Stimulated activated memory B cell treated with anti-CD40 and anti-IgM and Interleukin-4, amounts not matched to agents 10 μg/mL and 1 μg/mL and 100 μg/mL, for 72 hours (primary cell): ENCODE results near the gene AFF3.
"Not testable (repeated sequence)": the region's sequence is repeated elsewhere in the genome, so short reads cannot be mapped to it uniquely, and the experiment has no call there.

ENCODE experiments used
- ATAC-seq: fragments of 150-1000 bp; cut with Tn5 transposase; 2 replicates; pipeline ENCODE4 v1.10.0; 2021
- H3K27ac Mint-ChIP-seq: one replicate; pipeline ENCODE4 v1.8.0; 2022; ENCODE audit warnings: mild to moderate bottlenecking, mixed read lengths
- H3K27me3 Mint-ChIP-seq: one replicate; pipeline ENCODE4 v1.8.0; 2022; ENCODE audit warnings: mixed read lengths
- H3K36me3 Mint-ChIP-seq: one replicate; pipeline ENCODE4 v1.8.0; 2022; ENCODE audit warnings: mixed read lengths
- H3K4me1 Mint-ChIP-seq: one replicate; pipeline ENCODE4 v1.8.0; 2022; ENCODE audit warnings: mixed read lengths
- H3K4me3 Mint-ChIP-seq: one replicate; pipeline ENCODE4 v1.8.0; 2022; ENCODE audit warnings: mild to moderate bottlenecking, moderate library complexity, mixed read lengths
- H3K9me3 Mint-ChIP-seq: one replicate; pipeline ENCODE4 v1.8.0; 2022; ENCODE audit warnings: mixed read lengths

AFF3 gene

DNA sequence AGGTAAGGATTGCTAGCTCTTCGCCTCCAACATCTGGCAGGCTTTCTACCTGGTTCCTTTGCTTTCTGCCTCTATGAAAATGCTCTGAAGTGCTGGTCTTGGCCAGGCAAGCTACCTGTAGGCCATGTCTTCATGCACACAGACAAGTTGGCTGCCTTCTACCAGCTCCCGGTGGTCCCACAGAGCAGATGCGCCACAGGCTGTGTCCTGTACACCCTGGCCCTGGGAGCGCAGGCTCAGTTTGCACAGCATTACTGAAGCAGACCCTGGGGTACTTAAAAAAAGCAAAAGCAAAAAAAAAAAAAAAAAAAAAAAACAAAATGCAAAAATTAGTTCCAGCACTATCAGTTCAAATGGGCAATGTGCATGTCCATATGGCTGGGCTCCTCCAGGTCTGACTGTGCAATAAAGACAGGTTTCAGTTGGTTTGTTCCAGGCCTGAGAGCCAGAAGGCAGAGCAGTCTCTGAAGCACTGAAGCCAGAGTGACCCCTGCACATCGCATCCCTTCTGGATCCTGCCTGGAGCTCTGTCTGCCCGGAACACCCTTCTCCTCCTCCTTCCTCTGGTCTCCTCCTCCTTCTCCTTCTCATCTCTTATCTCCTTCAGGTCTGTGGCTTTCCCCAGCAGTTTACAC lies 364.6 kb downstream of the AFF3 start:
- ATAC-seq = no peak
- Mint-ChIP-seq H3K27ac (no peak overlapping the region), H3K36me3 (peaks cover 89% of the 10 kb centered on the region)

DNA sequence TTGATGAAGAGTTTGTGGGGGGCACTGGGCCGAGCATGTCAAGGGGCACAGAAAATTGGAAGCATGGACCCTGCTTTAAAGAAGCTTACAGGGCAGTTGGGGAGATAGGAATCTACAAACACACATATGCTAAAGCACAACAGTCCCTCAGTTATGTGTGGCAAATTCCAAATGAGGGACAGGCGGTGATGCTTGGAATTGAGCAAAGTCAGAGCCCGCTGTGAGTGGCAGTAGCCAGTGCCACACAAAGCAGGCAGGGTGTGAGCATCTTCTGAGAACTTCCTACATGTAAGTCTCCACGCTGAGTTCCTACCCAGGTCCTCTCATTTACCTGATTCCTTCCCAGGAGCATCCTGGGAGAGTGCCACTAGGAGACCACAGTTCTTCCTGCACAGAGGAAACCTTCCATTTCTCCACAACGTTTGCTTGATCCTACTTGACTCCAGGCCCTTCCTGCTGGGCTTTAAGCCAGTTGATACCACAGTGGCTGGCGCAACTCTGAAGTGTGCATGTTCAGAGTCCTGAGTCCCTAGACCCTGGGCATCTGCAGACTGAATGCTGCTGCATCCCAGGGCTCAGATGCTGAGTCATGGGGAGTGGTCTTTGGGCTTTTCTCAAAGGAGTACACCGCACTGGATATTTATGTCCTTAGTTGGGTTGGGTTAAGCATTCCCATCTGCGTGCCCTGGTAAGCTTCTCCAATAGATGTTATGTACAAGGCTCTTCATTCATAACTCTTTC lies 365.3 kb downstream of the AFF3 start:
- Mint-ChIP-seq H3K4me1 (peaks cover 33% of the 10 kb centered on the region), H3K27me3 (no peaks in the 10 kb centered on the region), H3K27ac (no peak overlapping the region), H3K36me3 (peaks cover 92% of the 10 kb centered on the region), H3K9me3 (peaks cover 29% of the 10 kb centered on the region), H3K4me3 (no peak overlapping the region)
- ATAC-seq = no peak

More for the DNA sequence above, 364.6 kb downstream of the AFF3 start:
- H3K27me3 Mint-ChIP-seq = no peaks in the 10 kb centered on the region
- peaks cover 29% of the 10 kb centered on the region for H3K9me3 Mint-ChIP-seq
- H3K4me3 Mint-ChIP-seq = no peak overlapping the region
- peaks cover 26% of the 10 kb centered on the region for H3K4me1 Mint-ChIP-seq

DNA sequence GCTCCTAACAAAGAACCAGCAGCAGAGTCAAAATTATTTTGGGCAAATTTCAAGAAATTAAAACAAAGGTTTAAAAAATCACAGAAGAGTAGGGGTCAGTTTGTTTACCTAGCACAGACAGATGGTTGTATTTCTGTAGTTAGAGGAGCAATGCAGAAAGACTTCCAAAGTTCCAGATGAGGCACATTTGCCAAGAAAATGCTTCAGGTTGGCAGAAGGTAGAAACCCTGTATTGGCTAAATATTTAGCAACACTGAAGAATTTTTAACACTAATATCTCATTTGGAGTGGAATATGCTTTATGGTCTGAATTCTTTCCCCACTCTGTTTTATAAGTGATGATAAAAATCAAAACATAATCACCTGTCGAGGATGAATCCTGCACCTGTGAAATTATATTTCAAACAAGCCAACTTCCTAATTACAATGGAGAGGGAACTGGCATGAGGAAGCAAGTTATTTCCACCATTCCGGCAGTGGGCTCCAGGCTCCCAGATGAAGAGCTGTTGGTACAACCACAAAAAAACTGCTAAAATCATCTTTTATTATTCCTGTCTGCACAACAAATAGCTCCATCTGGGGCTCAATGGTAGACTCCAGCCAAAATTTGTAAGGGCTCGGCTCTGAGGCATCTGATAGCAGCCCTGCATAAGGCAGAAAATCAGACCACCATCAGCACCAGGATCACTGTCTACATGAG lies 366.0 kb downstream of the AFF3 start:
- Mint-ChIP-seq H3K4me3 (no peak overlapping the region), H3K27ac (no peak overlapping the region), H3K27me3 (no peaks in the 10 kb centered on the region), H3K4me1 (peaks cover 37% of the 10 kb centered on the region), H3K36me3 (peaks cover 92% of the 10 kb centered on the region), H3K9me3 (peaks cover 29% of the 10 kb centered on the region)
- ATAC-seq = no peak

DNA sequence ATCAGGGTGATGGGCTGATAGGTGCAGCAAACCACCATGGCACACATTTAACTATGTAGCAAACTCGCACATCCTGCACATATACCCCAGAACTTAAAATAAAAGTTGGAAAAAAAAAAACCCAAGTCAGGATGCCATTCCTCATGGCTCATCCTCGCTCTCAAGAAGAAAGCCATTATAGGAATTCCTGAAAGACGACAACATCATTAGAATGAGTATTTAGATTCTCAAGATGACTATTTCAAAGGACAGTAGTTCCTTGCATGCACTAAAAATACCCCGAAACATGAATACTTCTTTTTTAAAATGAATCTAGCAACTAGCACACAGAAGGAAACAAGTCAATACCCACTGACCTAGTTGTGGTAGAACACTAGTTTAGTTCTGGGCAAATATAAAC lies 366.8 kb downstream of the AFF3 start:
- Mint-ChIP-seq H3K27me3 (no peaks in the 10 kb centered on the region), H3K27ac (no peak overlapping the region), H3K4me3 (no peak overlapping the region), H3K4me1 (peaks cover 37% of the 10 kb centered on the region), H3K9me3 (peaks cover 26% of the 10 kb centered on the region), H3K36me3 (peaks cover 92% of the 10 kb centered on the region)
- ATAC-seq = no peak

DNA sequence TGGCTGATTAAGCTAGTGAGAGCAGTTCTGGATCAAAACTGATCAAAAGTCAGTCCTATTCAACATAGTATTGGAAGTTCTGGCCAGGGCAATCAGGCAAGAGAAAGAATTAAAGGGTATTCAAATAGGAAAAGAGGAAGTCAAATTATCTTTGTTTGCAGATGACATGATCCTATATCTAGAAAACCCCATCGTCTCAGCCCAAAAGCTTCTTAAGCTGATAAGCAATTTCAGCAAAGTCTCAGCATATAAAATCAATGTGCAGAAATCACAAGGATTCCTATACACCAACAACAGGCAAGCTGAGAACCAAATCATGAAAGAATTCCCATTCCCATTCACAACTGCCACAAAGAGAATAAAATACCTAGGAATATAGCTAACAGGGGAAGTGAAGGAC lies 368.7 kb downstream of the AFF3 start:
- H3K9me3 Mint-ChIP-seq = peaks cover 14% of the 10 kb centered on the region
- H3K27ac Mint-ChIP-seq = peak overlapping the region; percentile 73
- peaks cover 92% of the 10 kb centered on the region for H3K36me3 Mint-ChIP-seq
- not testable (repeated sequence) for H3K4me3 Mint-ChIP-seq, ATAC-seq, H3K27me3 Mint-ChIP-seq
- H3K4me1 Mint-ChIP-seq = peaks cover 44% of the 10 kb centered on the region

DNA sequence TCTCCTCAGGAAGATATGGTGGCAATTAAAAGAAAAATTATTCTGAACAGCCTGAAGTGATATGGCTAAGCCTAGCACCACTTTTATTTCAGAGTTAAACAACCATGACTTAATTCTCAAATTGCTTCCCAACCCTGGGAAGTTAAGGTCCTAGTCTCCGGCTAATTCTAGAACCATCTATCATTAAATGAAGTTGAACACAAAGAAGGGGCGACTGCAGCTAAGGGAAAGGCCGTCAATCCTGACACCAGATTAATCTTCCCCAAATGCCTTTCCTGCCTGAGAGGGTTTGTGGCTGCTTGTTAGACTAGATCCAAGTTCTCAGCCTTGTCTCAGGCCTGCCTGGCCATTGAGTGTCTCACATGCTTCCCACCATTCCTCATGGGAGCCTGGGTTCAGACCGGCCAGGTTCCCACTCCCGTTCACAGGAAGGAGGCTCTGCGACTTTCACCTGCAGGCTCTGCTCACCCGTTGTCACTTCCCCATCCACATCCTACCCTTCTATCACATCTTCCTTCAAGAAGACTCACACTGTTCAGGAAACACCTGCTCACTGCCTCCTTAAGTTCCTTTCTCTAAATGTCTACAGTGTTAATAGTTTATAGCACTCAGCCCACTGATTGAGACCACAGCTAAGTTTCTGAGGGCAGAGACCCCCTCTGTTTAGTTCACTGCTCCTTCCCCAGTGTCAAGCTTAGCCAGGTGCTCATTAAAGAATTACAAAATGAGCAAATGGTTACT lies 369.6 kb downstream of the AFF3 start:
- ATAC-seq = no peak
- Mint-ChIP-seq H3K9me3 (peaks cover 8% of the 10 kb centered on the region), H3K27ac (peak overlapping the region; percentile 73), H3K4me3 (no peak overlapping the region), H3K4me1 (peaks cover 45% of the 10 kb centered on the region), H3K36me3 (peaks cover 86% of the 10 kb centered on the region), H3K27me3 (no peaks in the 10 kb centered on the region)

DNA sequence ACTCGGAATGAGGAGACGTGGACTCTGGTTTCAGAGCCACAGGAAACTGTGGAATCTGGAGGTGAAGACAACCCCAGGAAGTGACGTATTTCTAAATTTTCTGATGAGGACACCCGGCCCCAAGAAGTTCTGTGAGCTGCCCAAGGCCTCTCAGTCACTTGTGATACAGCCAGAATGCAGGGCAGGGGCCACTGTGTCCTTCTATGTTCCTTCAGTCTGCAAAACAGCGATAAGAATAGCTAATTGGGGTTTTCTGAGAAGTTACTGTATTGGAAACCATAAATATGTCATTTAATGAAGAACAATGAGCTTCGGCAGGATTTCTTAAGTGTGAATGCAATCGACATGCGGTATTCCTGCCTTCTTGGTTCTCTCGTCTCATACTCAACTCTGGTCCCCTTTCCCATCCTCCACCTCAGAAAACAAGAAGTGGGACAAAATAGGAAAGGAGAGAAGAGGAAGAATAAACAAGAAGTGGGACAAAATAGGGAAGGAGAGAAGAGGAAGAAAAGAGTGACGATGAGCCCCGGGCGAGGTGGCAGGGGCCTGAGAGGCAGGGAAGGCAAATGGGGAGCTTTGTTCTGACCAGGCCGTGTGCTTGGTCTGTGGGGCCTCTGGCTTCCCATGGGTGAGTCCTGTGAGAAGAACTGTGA lies 370.6 kb downstream of the AFF3 start:
- Mint-ChIP-seq H3K4me1 (peaks cover 45% of the 10 kb centered on the region), H3K27ac (peak overlapping the region; percentile 73), H3K27me3 (no peaks in the 10 kb centered on the region), H3K4me3 (no peak overlapping the region), H3K9me3 (peaks cover 8% of the 10 kb centered on the region), H3K36me3 (peaks cover 81% of the 10 kb centered on the region)
- ATAC-seq = no peak

DNA sequence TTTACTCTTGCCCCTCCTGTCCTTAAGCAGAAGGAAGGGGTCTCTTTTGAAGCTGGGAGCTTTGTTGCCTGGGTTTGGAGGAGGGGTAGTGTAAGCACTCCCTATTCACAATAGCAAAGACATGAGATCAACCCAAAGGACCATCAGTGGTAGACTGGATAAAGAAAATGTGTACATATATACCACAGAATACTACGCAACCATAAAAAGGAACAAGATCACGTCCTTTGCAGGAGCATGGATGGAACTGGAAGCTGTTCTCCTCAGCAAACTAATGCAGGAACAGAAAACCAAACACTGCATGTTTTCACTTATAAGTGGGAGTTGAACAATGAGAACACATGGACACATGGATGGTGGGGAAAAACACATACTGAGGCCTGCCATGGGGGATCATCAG lies 371.5 kb downstream of the AFF3 start:
- H3K4me1 Mint-ChIP-seq = peaks cover 45% of the 10 kb centered on the region
- peaks cover 8% of the 10 kb centered on the region for H3K9me3 Mint-ChIP-seq
- H3K4me3 Mint-ChIP-seq = no peak overlapping the region
- no peak overlapping the region for H3K27ac Mint-ChIP-seq
- ATAC-seq = no peak
- peaks cover 80% of the 10 kb centered on the region for H3K36me3 Mint-ChIP-seq
- H3K27me3 Mint-ChIP-seq = no peaks in the 10 kb centered on the region

DNA sequence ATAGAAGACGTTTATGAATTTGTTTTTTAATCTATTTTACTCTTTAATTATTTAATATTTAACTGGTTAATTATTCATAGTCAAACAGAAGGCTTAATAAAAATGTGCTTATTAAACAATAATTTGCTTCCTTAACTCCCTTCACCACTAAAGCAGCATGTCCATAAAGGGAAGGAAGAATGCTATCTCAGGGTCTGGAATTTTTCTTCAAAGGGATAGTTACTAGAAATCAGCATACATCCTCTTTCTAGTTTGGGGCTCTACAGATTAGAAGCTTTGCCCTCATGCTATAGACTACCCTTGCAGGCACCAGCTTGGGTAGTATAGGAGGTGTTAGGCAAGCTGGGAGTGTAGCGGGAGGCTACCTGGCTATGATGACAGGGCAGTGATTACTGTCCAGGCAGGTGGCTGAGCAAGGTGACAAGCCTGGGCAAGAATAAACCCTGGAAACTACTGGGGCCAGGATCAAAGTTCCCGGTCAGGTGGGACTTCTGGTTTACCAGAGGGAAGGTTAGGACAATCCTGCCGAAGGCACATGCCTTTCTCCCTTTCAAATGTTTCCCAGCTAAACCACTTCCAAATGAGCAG lies 376.6 kb downstream of the AFF3 start:
- Mint-ChIP-seq H3K4me3 (no peak overlapping the region), H3K27me3 (no peaks in the 10 kb centered on the region), H3K9me3 (peaks cover 3% of the 10 kb centered on the region), H3K27ac (no peak overlapping the region), H3K36me3 (peaks cover 55% of the 10 kb centered on the region), H3K4me1 (peaks cover 20% of the 10 kb centered on the region)
- ATAC-seq = no peak

DNA sequence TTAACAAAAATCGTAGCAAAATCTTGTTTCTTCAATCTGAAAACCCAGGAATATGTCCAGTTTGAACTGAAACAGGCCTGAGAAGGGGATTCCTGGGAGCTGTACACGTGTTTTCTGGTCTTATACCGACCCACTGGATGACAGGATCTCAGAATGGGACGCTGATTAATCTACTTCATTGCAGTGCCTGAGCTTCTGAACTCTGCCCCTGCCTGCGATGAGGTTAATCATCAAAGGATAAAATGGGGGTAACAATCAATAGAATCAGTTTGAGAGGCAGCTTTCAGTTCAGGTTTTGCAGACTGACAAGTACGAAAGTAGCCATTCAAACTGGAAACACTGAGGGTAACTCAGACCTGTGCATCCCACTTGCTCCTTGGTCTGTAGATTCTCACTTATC lies 378.6 kb downstream of the AFF3 start:
- Mint-ChIP-seq H3K9me3 (no peaks in the 10 kb centered on the region), H3K36me3 (peaks cover 39% of the 10 kb centered on the region), H3K4me1 (peaks cover 14% of the 10 kb centered on the region), H3K4me3 (no peak overlapping the region), H3K27ac (no peak overlapping the region), H3K27me3 (no peaks in the 10 kb centered on the region)
- no peak for ATAC-seq

DNA sequence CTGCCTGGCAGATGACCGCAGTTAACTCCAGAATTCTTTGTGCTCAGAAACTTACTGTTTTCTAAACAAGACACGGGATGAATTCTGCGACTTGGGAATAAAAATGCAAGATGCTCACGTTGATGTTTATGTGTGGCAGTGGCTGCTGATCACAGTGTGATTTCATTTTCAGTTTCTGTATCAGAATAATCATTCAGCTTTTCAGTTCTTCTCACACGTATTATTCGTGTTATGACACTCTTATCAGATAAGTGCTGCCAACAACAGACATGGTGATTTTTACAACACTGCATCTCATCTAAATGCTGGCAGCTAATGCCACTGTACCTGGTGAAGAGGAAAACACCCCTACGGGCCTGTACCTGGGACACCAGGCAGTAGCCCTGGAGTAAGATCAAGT lies 379.7 kb downstream of the AFF3 start:
- Mint-ChIP-seq H3K4me3 (no peak overlapping the region), H3K36me3 (peaks cover 35% of the 10 kb centered on the region), H3K9me3 (no peaks in the 10 kb centered on the region), H3K27ac (no peak overlapping the region), H3K27me3 (no peaks in the 10 kb centered on the region), H3K4me1 (peaks cover 12% of the 10 kb centered on the region)
- no peak for ATAC-seq

DNA sequence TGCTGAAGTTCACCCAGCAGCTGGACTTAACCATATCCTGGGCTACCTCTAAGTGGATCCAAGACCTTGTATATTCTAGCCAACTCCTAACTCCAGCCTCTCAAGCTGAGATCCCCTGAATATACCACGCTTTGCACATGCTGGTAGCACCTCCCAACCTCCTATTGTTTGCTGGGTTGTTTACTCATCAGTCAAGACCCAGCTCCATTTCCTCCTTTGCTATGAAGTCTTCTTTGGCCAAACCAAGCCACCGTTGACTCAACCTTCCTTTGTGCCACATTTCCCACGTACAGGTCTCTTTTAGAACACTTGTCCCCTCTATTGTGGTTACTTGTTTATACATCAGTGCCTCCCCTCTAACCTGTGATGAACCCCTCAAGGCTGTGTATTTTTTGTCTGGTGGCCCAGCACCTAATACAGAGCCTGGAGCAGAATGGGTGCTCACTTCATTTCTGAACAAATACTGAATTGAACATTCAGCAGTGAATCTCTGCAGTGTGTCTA lies 384.7 kb downstream of the AFF3 start:
- no peak overlapping the region for H3K27ac Mint-ChIP-seq
- no peak overlapping the region for H3K4me3 Mint-ChIP-seq
- ATAC-seq = no peak
- no peaks in the 10 kb centered on the region for H3K27me3 Mint-ChIP-seq
- H3K4me1 Mint-ChIP-seq = peaks cover 12% of the 10 kb centered on the region
- peaks cover 29% of the 10 kb centered on the region for H3K36me3 Mint-ChIP-seq
- no peaks in the 10 kb centered on the region for H3K9me3 Mint-ChIP-seq

DNA sequence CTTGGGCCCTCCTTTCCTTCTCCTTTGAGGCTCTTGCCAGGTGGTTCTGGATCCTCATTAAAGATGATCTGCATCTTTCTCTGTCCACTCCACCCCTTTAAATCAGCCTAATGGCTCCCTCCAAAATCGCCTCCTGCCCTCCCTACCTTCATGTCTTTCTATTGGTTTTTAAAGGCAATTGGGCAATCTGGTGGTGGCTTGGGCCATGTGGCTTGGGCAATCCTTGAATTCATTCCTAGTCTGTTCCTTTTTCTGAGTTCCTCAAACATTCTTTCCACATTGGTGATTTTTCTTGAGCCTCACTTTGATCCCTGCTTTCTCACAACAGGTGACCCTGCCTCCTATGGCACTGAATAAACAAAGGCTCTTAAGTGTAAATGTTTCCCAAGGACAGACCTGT lies 386.3 kb downstream of the AFF3 start:
- no peak overlapping the region for H3K27ac Mint-ChIP-seq

DNA sequence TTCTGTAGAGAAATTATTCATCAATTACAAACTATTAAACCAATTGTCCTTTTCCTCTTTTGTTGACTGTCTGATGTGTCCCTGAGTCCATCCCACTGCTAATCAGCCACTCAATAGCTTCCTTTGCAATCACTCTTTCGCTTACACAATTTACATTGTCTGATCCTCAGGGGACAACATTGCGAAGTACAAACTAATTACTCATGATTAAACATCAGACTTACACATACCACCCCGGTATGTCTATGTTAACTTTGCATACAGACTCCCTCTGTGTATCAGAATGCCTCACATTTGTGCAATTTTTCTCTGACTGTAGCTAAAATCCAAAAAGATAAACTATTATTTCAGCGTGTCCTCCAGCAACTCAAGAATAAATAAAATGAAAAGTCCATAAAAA lies 388.2 kb downstream of the AFF3 start:
- no peaks in the 10 kb centered on the region for H3K4me1 Mint-ChIP-seq
- H3K36me3 Mint-ChIP-seq = peaks cover 27% of the 10 kb centered on the region
- no peaks in the 10 kb centered on the region for H3K9me3 Mint-ChIP-seq
- no peak overlapping the region for H3K27ac Mint-ChIP-seq
- no peak for ATAC-seq
- no peak overlapping the region for H3K4me3 Mint-ChIP-seq
- no peaks in the 10 kb centered on the region for H3K27me3 Mint-ChIP-seq

More for the DNA sequence above, 386.3 kb downstream of the AFF3 start:
- ATAC-seq = no peak
- H3K4me3 Mint-ChIP-seq = no peak overlapping the region
- no peaks in the 10 kb centered on the region for H3K9me3 Mint-ChIP-seq
- peaks cover 26% of the 10 kb centered on the region for H3K36me3 Mint-ChIP-seq
- H3K27me3 Mint-ChIP-seq = no peaks in the 10 kb centered on the region
- peaks cover 1% of the 10 kb centered on the region for H3K4me1 Mint-ChIP-seq
